NB4 (cell line): ENCODE measurements around the gene EN2.

ENCODE experiments used
- DNase-seq: peaks from one replicate; pipeline ENCODE4 v3.0.0; 2010; ENCODE audit warnings: low read depth
- H3K4me3 ChIP-seq: one replicate; pipeline ENCODE4 v1.5.1; 2011; ENCODE audit warnings: mild to moderate bottlenecking, low read depth, low read length, moderate library complexity
- CTCF ChIP-seq: IDR thresholded peaks from one replicate; pipeline ENCODE4 v1.5.1; 2012; ENCODE audit warnings: low read depth, low read length
- MYC ChIP-seq: IDR thresholded peaks from 2 replicates; pipeline ENCODE4 v1.6.1; 2011; ENCODE audit warnings: low read depth, low read length
- POLR2A ChIP-seq: IDR thresholded peaks from 2 replicates; pipeline ENCODE4 v1.6.1; 2011; ENCODE audit warnings: mild to moderate bottlenecking; ENCODE audit not compliant: insufficient read length; ENCODE audit errors: extremely low read depth
- TF ChIP-seq, protein P1 (sequence below): IDR thresholded peaks from 2 replicates; pipeline ENCODE4 v1.6.1; 2011; ENCODE audit warnings: low read depth, low read length

The EN2 gene

GRCh38 chr7:155458111-155458877 is at the start of gene EN2:
EN2 (plus strand) TSS chr7:155458129; CDS start chr7:155458378, 249 bp downstream.
- no peak within 1 kb of the TSS for H3K4me3 ChIP-seq
- DNase-seq: no peak
- TF ChIP-seq, protein P1, sequence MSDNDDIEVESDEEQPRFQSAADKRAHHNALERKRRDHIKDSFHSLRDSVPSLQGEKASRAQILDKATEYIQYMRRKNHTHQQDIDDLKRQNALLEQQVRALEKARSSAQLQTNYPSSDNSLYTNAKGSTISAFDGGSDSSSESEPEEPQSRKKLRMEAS: no peak
- TF ChIP-seq POLR2A (no peak), CTCF (no peak), MYC (no peak)

- peak; percentile 24 for DNase-seq
- no peak overlapping the region for H3K4me3 ChIP-seq
- TF ChIP-seq POLR2A: no peak
- TF ChIP-seq, protein P1: no peak
- no peak for TF ChIP-seq MYC
- TF ChIP-seq CTCF: no peak
Observed at GRCh38 chr7:155408651-155409586, 49.0 kb upstream of the EN2 start.

- H3K4me3 ChIP-seq: no peak overlapping the region
- TF ChIP-seq, protein P1: no peak
- TF ChIP-seq POLR2A: no peak
- no peak for TF ChIP-seq CTCF
- no peak for TF ChIP-seq MYC
- no peak for DNase-seq
Observed at GRCh38 chr7:155409980-155410379, 47.9 kb upstream of the EN2 start.

DNA sequence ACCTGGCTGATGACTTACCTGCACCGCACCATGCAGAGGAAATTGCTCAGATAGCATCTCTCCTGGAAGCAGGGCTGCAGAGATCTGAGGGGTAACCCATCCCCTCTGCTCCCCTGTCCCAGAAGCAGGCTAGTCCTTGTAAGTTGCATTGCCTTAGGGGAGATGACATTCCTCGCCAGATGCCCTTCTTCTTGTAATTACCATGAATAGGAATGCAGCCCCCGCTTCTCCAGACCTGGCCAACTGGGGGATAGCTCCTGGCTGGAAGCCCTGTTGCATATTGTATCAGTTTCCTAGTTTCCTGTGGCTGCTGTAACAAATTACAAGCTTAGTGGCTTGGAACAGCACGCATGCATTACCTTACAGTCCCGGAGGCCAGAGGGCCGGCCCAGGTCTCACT is 47.5 kb upstream of the EN2 start:
- TF ChIP-seq, protein P1: no peak
- TF ChIP-seq MYC (no peak), CTCF (no peak), POLR2A (no peak)
- no peak for DNase-seq
- H3K4me3 ChIP-seq: no peak overlapping the region

DNA sequence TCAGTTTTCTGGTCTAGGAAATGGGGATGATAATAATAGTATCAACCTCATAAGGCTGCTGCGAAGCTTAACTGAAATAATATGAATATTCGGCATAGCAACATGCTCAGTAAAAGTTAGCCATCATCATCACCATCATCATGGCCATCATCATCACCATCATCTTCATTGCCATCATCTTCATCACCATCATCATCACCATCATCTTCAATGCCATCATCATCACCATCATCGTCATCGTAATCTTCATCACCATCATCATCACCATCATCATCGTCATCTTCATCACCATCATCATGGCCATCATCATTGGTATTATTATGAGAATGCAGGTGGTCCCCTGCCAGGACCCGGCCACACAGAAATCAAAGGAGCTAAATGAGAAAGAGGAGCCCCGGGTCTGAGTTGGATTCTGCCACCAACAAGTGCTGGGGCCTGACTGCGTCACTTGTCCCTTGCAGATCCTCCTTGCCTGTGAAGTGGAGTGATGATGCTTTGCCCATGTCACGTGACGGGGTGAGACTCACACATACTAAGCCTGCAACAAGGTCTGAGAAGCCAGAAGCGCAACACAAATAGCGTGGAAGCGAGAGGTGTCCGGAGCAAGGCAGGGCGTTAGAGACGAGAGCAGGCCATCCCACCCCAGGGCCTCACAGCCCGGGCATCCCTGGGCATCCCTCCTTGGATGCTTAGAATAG is 46.1 kb upstream of the EN2 start:
- TF ChIP-seq CTCF (no peak), POLR2A (no peak), MYC (no peak)
- TF ChIP-seq, protein P1: no peak
- no peak overlapping the region for H3K4me3 ChIP-seq
- DNase-seq: no peak
